Activated naive CD8-positive, alpha-beta T cell treated with anti-CD3 and anti-CD28 coated beads, Interleukin-2, amount 50 U/mL, for 24 hours (primary cell): Measurements from ENCODE around the gene LRRC49.
"Not testable (repeated sequence)": the region's sequence is repeated elsewhere in the genome, so short reads cannot be mapped to it uniquely, and the experiment has no call there.

Source experiments
- ATAC-seq: fragments of 150-1000 bp; cut with Tn5 transposase; one replicate; pipeline ENCODE4 v1.10.0; 2021
- DNase-seq: peaks from one replicate; pipeline ENCODE4 v3.0.0; 2021
- H3K27ac Mint-ChIP-seq: one replicate; pipeline ENCODE4 v1.8.0; 2021; ENCODE audit warnings: mild to moderate bottlenecking, mixed read lengths
- H3K27me3 Mint-ChIP-seq: one replicate; pipeline ENCODE4 v1.8.0; 2021; ENCODE audit warnings: mixed read lengths
- H3K36me3 Mint-ChIP-seq: one replicate; pipeline ENCODE4 v1.8.0; 2021; ENCODE audit warnings: low read depth, mixed read lengths
- H3K4me1 Mint-ChIP-seq: one replicate; pipeline ENCODE4 v1.8.0; 2021; ENCODE audit warnings: mixed read lengths
- H3K4me3 Mint-ChIP-seq: one replicate; pipeline ENCODE4 v1.8.0; 2021; ENCODE audit warnings: mild to moderate bottlenecking, moderate library complexity, mixed read lengths
- H3K9me3 Mint-ChIP-seq: one replicate; pipeline ENCODE4 v1.8.0; 2021; ENCODE audit warnings: mixed read lengths

Gene LRRC49

GRCh38 chr15:70964058-70964457 is 71.4 kb downstream of the LRRC49 start:
- H3K36me3 Mint-ChIP-seq = no peaks in the 10 kb centered on the region
- H3K27me3 Mint-ChIP-seq = peaks cover 3% of the 10 kb centered on the region
- no peaks in the 10 kb centered on the region for H3K9me3 Mint-ChIP-seq

GRCh38 chr15:70964686-70965085 is 72.1 kb downstream of the LRRC49 start:
- Mint-ChIP-seq H3K36me3 (no peaks in the 10 kb centered on the region), H3K9me3 (no peaks in the 10 kb centered on the region), H3K4me3 (no peak overlapping the region), H3K27ac (no peak overlapping the region), H3K27me3 (no peaks in the 10 kb centered on the region), H3K4me1 (no peaks in the 10 kb centered on the region)
- DNase-seq (no peak), ATAC-seq (no peak)

More at GRCh38 chr15:70964058-70964457, 71.4 kb downstream of the LRRC49 start:
- ATAC-seq (no peak), DNase-seq (no peak)
- Mint-ChIP-seq H3K4me1 (no peaks in the 10 kb centered on the region), H3K4me3 (no peak overlapping the region), H3K27ac (no peak overlapping the region)

GRCh38 chr15:70967646-70968045 is 75.0 kb downstream of the LRRC49 start:
- H3K4me1 Mint-ChIP-seq = no peaks in the 10 kb centered on the region
- H3K9me3 Mint-ChIP-seq = no peaks in the 10 kb centered on the region
- no peak overlapping the region for H3K27ac Mint-ChIP-seq
- DNase-seq (no peak), ATAC-seq (no peak)
- H3K27me3 Mint-ChIP-seq = no peaks in the 10 kb centered on the region
- no peak overlapping the region for H3K4me3 Mint-ChIP-seq
- H3K36me3 Mint-ChIP-seq = no peaks in the 10 kb centered on the region

GRCh38 chr15:70974004-70974832 is 81.6 kb downstream of the LRRC49 start:
- Mint-ChIP-seq H3K27me3 (peaks cover 6% of the 10 kb centered on the region), H3K4me1 (no peaks in the 10 kb centered on the region)

GRCh38 chr15:70976851-70977250 is 84.2 kb downstream of the LRRC49 start:
- H3K27ac Mint-ChIP-seq = no peak overlapping the region
- no peaks in the 10 kb centered on the region for H3K36me3 Mint-ChIP-seq
- no peak overlapping the region for H3K4me3 Mint-ChIP-seq
- ATAC-seq (no peak), DNase-seq (no peak)
- no peaks in the 10 kb centered on the region for H3K4me1 Mint-ChIP-seq
- no peaks in the 10 kb centered on the region for H3K9me3 Mint-ChIP-seq
- H3K27me3 Mint-ChIP-seq = peaks cover 13% of the 10 kb centered on the region

More at GRCh38 chr15:70974004-70974832, 81.6 kb downstream of the LRRC49 start:
- ATAC-seq (no peak), DNase-seq (no peak)
- no peak overlapping the region for H3K4me3 Mint-ChIP-seq
- no peak overlapping the region for H3K27ac Mint-ChIP-seq
- H3K36me3 Mint-ChIP-seq = no peaks in the 10 kb centered on the region
- H3K9me3 Mint-ChIP-seq = no peaks in the 10 kb centered on the region

GRCh38 chr15:70995383-70995970 is 102.9 kb downstream of the LRRC49 start:
- Mint-ChIP-seq H3K4me3 (no peak overlapping the region), H3K27me3 (peaks cover 9% of the 10 kb centered on the region), H3K9me3 (peaks cover 11% of the 10 kb centered on the region), H3K27ac (no peak overlapping the region), H3K4me1 (no peaks in the 10 kb centered on the region), H3K36me3 (no peaks in the 10 kb centered on the region)
- DNase-seq (no peak), ATAC-seq (no peak)

GRCh38 chr15:70998319-70998718 is 105.7 kb downstream of the LRRC49 start:
- Mint-ChIP-seq H3K4me1 (no peaks in the 10 kb centered on the region), H3K9me3 (peaks cover 16% of the 10 kb centered on the region), H3K36me3 (no peaks in the 10 kb centered on the region), H3K27ac (no peak overlapping the region), H3K27me3 (peaks cover 5% of the 10 kb centered on the region), H3K4me3 (no peak overlapping the region)
- no peak for ATAC-seq
- no peak for DNase-seq

- Mint-ChIP-seq H3K27ac (peak overlapping the region; percentile 24), H3K36me3 (no peaks in the 10 kb centered on the region), H3K4me3 (no peak overlapping the region), H3K4me1 (no peaks in the 10 kb centered on the region), H3K9me3 (peaks cover 16% of the 10 kb centered on the region), H3K27me3 (peaks cover 13% of the 10 kb centered on the region)
- ATAC-seq = no peak
- DNase-seq = no peak
These were observed 109.7 kb downstream of the LRRC49 start for GRCh38 chr15:71002316-71002715.

GRCh38 chr15:71003319-71003718 is 110.7 kb downstream of the LRRC49 start:
- H3K4me3 Mint-ChIP-seq = no peak overlapping the region
- H3K9me3 Mint-ChIP-seq = peaks cover 16% of the 10 kb centered on the region
- H3K27me3 Mint-ChIP-seq = peaks cover 11% of the 10 kb centered on the region
- no peaks in the 10 kb centered on the region for H3K4me1 Mint-ChIP-seq
- no peak for ATAC-seq
- no peaks in the 10 kb centered on the region for H3K36me3 Mint-ChIP-seq
- no peak overlapping the region for H3K27ac Mint-ChIP-seq
- DNase-seq = no peak

- not testable (repeated sequence) for H3K9me3 Mint-ChIP-seq, DNase-seq, H3K27ac Mint-ChIP-seq, ATAC-seq, H3K4me1 Mint-ChIP-seq, H3K36me3 Mint-ChIP-seq, H3K4me3 Mint-ChIP-seq
- H3K27me3 Mint-ChIP-seq = peaks cover 12% of the 10 kb centered on the region
These were observed 111.9 kb downstream of the LRRC49 start for GRCh38 chr15:71004506-71004905.

- H3K36me3 Mint-ChIP-seq = no peaks in the 10 kb centered on the region
- H3K27ac Mint-ChIP-seq = no peak overlapping the region
- no peak overlapping the region for H3K4me3 Mint-ChIP-seq
- ATAC-seq = no peak
- peaks cover 5% of the 10 kb centered on the region for H3K9me3 Mint-ChIP-seq
- peaks cover 15% of the 10 kb centered on the region for H3K27me3 Mint-ChIP-seq
- H3K4me1 Mint-ChIP-seq = no peaks in the 10 kb centered on the region
- DNase-seq = no peak
These were observed 113.3 kb downstream of the LRRC49 start for GRCh38 chr15:71005895-71006294.

- DNase-seq (no peak), ATAC-seq (no peak)
- no peaks in the 10 kb centered on the region for H3K9me3 Mint-ChIP-seq
- no peak overlapping the region for H3K27ac Mint-ChIP-seq
- peaks cover 21% of the 10 kb centered on the region for H3K27me3 Mint-ChIP-seq
- no peak overlapping the region for H3K4me3 Mint-ChIP-seq
- no peaks in the 10 kb centered on the region for H3K36me3 Mint-ChIP-seq
- no peaks in the 10 kb centered on the region for H3K4me1 Mint-ChIP-seq
These were observed 115.7 kb downstream of the LRRC49 start for GRCh38 chr15:71008250-71008870.

GRCh38 chr15:71010472-71010871 is 117.8 kb downstream of the LRRC49 start:
- H3K9me3 Mint-ChIP-seq = no peaks in the 10 kb centered on the region
- H3K36me3 Mint-ChIP-seq = no peaks in the 10 kb centered on the region
- no peaks in the 10 kb centered on the region for H3K4me1 Mint-ChIP-seq
- H3K27ac Mint-ChIP-seq = no peak overlapping the region
- no peak for DNase-seq
- no peak overlapping the region for H3K4me3 Mint-ChIP-seq
- ATAC-seq = no peak
- H3K27me3 Mint-ChIP-seq = peaks cover 13% of the 10 kb centered on the region

GRCh38 chr15:71010997-71011396 is 118.4 kb downstream of the LRRC49 start:
- no peak overlapping the region for H3K4me3 Mint-ChIP-seq
- peaks cover 13% of the 10 kb centered on the region for H3K27me3 Mint-ChIP-seq
- no peak for ATAC-seq
- H3K27ac Mint-ChIP-seq = no peak overlapping the region
- DNase-seq = no peak
- H3K9me3 Mint-ChIP-seq = no peaks in the 10 kb centered on the region
- no peaks in the 10 kb centered on the region for H3K4me1 Mint-ChIP-seq
- no peaks in the 10 kb centered on the region for H3K36me3 Mint-ChIP-seq
